Hepatocyte (in vitro differentiated cells): ENCODE data around the gene MRPL38.

Experiments used
- CTCF ChIP-seq: fragments of 200-600 bp; sonication (generic); IDR thresholded peaks from 2 replicates; pipeline ENCODE4 v1.5.1; 2016; ENCODE audit warnings: antibody characterized with exemption, mild to moderate bottlenecking; ENCODE audit not compliant: poor library complexity
- EZH2 ChIP-seq: fragments of 200-600 bp; sonication (generic); IDR thresholded peaks from 2 replicates; pipeline ENCODE4 v1.6.1; 2016; ENCODE audit warnings: antibody characterized with exemption, mild to moderate bottlenecking, borderline replicate concordance

GRCh38 chr17:75899353-75899752, 5.3 kb downstream of the MRPL38 start:
- TF ChIP-seq EZH2 (no peak), CTCF (no peak)
